Activated T-cell treated with anti-CD3 and anti-CD28 coated beads, Interleukin-2, amount 50 U/mL, for 1 hour (primary cell): ENCODE data around the gene DPEP1.
A peak's percentile ranks its signal among the peaks of the same experiment; 100 is the strongest.
"Not testable (repeated sequence)": the region's sequence is repeated elsewhere in the genome, so short reads cannot be mapped to it uniquely, and the experiment has no call there.

Experiments
- DNase-seq: peaks from one replicate; pipeline ENCODE4 v3.0.0-alpha.2; 2020

Gene DPEP1

DNA sequence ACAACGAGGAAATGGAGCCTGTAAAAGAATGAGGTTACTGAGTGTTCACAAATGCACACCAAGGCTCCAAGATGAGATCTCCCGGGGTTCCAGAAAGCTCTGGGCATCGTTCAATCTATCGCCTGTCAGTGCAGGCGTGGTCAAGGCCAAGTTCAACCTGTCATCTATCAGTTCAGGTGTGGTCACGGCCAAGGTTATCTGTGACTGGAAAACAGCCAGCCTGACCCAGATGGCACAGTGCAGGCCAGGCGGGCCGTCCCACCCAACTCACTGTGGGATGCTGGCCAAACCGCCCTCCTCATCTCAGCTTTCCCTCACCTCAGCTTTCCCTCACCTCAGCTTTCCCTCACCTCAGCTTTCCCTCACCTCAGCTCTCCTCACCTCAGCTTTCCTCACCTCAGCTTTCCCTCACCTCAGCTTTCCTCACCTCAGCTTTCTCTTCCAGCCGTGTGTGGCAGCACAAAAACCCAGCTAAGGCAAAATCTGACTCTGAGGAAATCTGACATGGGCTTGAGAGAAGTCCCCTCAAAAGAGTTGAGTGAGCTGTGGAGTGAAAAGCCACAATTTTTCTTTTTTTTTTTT, 41.7 kb downstream of the DPEP1 start:
- no peak for DNase-seq

DNA sequence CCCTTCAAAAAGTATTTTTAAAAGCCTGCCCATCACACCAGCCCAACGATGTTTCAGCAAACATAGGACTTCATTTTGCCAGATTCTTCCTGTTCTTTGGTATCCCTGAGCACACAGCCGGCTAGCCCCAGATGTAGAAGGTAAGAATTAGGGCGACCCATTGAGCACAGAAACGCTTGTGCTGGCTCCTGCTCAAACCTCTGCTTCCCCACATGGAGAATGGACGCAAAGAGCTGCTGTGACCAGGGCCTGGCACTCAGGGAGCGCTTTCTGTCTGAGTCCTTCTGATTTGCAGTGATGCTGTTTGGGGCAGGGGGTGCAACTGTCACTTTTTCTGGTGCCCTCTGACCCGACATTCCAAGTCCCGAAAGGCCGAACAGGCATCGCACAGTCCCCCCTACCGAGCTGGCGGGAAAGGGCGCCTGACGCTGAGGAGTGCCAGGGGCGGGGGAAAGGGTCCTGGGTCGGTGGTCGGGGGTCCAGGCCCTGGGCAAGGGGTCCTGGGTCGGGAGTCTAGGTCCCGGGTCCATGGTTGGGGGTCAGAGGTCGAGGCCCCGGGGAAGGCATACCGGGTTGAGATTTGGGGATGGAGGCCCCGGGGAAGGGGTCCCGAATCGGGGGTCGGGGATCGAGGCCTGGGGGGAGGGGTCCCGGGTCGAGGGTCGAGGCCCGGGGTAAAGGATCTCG, 43.1 kb downstream of the DPEP1 start:
- no peak for DNase-seq

DNA sequence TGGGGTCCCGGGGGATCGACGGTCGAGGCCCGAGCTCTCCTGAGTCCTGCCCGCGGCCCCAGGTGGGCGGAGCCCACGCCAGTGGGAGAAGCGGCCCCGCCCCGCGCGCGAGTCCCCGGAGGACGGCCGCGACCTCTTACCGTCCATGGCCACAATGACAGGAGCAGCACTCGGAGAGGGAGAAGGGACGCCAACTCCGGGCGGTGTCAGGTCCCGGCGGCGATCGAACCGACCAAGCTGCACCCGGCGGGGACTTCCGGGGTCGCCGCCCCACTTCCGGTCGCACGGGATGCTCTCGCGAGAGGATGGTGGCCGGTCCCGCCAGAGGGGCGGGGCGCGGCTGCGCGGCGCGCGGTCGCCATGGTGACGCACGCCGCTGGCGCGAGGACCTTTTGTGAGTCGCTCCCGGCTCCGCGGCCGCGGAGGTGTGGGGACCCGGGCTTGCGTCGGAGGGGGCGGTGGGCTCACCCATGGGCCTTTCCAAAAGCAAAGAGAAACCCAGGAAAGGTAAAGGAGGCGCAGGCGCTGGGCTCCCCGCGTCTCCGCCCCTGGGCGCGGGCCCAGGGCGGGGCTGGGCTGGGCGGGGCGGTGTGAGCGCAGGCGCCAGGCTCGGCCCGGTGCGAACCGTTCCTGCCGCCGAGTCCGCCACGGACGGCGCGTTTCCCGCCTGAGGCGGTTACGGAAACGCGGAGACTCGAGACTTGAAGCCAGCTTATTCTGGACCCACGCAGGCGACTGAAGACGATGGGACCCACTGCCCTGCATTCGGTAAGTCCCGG, 44.2 kb downstream of the DPEP1 start, which contains the start of the genes CHMP1A and SPATA33:
CHMP1A (minus strand) TSS at position 267 of the 779 bp plus-strand sequence; CDS start at position 147, 120 bp downstream.
SPATA33 (plus strand) TSS at position 395 of the 779 bp plus-strand sequence; CDS start at position 471, 76 bp downstream.
- DNase-seq, result peak; percentile 96

DNA sequence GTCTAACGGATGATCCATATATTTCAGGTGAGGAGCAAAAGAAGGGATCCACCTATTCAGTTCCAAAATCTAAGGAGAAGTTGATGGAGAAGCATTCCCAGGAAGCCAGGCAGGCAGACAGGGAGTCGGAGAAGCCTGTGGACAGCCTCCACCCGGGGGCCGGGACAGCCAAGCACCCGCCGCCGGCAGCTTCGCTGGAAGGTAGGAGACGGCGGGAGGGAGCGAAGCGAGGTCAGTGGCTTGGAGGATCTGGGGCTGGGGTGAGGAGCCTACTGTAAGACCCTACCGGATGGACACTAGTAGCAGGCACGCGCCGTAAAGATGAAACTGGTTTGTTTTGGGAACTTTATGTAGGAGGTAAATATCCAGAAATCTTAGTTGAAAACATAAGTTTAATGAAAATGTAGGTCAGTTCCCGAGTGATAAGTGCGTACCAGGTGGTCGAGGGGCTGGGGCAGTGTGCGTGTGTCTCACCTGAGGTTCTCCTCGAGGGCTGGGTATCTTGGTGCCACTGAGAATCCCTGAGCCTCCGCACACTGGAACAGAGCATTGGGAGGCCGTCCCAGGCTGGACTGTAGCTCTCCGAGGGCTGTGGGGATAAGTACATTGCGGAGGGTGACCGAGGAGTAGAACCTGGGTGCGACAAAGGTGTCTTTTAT, 44.9 kb downstream of the DPEP1 start:
- peak; percentile 13 for DNase-seq

DNA sequence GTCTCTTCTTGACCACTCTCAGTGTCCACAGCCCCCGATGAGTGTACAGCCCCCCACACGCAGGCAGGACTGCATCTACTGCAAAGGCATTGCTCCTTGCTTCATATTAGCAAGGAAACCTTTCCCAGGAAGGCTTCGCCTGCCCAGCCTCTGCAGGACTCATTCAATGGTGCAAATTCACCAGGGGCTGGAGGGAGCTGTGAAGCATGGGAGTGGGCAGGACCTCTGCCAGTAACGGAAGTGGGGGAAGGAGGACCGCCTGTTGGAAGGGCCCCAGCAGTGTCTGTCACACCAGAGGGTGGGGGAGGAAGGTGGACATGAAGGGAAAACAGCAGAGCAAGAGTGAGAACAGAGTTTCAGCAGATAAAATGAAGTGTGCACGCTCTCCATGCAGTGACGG, 46.7 kb downstream of the DPEP1 start:
- no peak for DNase-seq

DNA sequence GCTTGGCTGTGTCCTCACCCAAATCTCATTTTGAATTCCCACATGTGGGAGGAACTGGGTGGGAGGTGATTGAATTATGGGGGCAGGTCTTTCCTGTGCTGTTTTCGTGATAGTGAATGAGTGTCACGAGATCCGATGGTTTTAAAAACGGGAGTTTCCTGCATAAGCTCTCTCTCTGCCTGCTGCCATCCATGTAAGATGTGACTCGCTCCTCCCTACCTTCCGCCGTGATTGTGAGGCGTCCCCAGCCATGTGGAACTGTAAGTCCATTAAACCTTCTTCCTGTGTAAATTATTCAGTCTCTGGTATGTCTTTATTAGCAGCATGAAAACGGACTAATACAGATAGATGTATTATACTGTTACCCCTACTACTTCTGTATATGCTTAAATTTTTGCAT, 47.8 kb downstream of the DPEP1 start:
- no peak for DNase-seq

DNA sequence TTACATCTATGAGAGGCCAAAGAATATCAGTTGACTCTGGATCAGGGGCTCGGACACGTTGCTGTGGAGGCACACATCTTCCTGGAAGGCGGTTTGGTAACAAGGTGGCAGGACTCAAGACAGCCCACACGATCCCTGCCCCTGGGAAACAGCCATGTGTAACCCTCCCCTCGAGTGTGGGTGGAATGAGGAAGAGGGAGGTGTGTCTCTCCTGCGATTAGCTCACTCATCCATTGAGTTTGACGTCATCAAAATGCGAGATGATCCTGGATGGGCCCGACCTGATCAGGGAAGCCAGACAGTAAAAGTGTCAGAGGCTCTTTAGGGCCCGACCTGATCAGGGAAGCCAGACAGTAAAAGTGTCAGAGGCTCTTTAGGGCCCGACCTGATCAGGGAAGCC, 50.8 kb downstream of the DPEP1 start:
- not testable (repeated sequence) for DNase-seq

DNA sequence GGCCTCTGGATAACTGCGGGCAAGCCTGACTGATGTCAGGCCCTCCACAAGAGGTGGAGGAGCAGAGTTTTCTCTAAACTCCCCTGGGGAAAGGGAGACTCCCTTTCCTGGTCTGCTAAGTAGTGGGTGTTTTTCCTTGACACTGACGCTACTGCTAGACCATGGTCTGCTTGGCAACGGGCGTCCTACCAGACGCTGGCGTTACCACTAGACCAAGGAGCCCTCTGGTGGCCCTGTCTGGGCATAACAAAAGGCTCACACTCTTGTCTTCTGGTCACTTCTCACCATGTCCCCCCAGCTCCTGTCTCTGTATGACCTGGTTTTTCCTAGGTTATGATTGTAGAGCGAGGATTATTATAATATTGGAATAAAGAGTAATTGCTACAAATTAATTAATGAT, 53.6 kb downstream of the DPEP1 start:
- DNase-seq, result not testable (repeated sequence)

DNA sequence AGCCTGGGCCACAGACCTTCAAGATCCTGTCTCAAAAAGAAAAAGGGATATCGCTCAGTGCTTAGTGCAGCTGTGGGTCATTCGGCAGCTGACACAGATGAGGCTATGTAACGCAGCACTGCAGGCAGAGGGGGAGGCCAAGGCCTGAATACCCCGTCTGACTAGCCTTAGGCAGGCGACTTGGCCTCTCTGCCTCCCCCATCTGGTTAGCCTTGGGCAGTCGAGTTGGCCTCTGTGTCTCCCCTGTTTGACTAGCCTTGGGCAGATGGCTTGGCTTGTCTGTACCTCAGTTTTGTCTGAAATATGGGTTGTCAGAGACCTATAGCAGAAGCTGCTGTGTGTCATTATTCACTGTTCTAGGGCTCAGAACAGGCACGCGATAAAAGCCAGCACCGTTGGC, 54.2 kb downstream of the DPEP1 start:
- DNase-seq, result no peak

DNA sequence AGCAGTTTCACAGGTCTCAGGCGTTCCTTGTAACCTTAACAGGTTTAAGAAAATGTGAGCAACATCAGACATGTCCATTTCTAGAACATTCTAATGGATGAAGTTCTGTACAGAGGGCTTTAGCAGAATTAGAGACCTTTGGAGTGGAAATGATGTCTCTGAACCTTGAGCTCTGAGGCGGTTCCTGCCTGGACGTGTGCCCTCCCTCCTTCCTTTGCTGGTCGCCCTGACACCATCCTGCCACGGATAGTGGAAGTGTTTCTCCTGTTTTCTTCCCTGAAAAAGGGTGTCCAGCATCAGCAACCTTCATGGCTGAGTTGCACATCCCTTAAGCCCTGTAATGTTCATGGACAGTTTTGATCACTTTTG, 55.3 kb downstream of the DPEP1 start:
- DNase-seq, result no peak

DNA sequence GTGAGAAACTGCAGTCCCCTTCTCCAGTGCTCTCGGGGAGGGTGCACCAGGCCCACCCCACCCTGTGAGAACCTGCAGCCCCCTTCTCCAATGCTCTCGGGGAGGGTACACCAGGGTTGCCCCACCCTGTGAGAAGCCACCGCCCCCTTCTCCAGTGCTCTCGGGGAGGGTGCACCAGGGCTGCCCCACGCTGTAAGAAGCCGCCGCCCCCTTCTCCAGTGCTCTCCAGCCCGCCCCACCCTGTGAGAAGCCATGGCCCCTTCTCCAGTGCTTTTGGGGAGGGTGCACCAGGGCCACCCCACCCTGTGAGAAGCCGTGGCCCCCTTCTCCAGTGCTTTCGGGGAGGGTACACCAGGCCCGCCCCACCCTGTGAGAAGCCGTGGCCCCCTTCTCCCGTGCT, 56.3 kb downstream of the DPEP1 start:
- no peak for DNase-seq

DNA sequence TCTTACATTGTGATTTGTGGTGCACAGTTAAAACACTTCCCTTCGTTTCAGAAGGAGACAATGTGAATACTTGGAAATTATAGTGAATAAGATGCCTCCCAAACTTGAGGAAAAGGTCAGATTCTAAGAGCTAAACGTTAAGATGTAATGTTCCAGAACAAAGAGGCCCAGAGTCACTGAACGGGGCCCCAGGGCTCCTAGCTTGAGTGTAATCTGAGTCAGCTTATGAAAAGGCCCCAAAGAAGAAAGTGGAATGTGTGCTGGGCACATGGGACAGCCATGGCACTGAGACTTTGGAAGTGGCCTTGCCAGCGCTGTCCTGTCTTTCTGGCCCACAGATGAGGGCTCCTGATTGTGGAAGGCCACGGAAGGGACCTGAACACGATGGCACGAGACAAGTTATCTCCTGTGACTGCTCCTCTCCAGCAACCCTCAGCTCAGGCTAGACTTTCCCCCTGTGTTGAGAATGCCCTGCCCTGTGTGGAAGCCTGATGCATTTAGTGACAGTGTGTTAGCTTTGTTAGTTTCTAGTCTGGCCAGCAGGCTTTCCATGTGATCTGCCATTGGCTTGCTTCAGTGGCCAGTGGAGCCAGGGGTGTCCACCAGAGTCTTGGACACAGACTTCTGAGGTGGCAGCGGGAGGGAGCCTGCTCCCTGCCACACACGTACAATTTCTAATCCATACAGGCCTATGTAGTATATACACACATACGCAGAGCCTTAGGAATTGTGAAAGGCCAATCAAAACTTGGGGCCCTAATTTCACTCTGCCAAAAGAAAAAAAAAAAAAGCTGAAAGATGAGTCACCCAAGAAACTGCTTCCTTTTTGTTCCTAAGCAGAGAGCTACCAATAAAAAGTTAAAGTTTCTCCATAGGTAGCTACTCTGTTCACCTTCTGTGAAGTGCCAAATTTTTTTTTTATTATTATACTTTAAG, 57.3 kb downstream of the DPEP1 start:
- no peak for DNase-seq

DNA sequence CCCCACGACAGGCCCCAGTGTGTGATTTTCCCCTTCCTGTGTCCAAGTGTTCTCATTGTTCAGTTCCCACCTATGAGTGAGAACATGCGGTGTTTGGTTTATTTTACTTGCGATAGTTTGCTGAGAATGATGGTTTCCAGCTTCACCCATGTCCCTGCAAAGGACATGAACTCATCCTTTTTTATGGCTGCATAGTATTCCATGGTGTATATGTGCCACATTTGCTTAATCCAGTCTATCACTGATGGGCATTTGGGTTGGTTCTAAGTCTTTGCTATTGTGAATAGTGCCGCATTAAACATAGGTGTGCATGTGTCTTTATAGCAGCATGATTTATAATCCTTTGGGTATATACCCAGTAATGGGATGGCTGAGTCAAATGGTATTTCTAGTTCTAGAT, 58.1 kb downstream of the DPEP1 start:
- not testable (repeated sequence) for DNase-seq

DNA sequence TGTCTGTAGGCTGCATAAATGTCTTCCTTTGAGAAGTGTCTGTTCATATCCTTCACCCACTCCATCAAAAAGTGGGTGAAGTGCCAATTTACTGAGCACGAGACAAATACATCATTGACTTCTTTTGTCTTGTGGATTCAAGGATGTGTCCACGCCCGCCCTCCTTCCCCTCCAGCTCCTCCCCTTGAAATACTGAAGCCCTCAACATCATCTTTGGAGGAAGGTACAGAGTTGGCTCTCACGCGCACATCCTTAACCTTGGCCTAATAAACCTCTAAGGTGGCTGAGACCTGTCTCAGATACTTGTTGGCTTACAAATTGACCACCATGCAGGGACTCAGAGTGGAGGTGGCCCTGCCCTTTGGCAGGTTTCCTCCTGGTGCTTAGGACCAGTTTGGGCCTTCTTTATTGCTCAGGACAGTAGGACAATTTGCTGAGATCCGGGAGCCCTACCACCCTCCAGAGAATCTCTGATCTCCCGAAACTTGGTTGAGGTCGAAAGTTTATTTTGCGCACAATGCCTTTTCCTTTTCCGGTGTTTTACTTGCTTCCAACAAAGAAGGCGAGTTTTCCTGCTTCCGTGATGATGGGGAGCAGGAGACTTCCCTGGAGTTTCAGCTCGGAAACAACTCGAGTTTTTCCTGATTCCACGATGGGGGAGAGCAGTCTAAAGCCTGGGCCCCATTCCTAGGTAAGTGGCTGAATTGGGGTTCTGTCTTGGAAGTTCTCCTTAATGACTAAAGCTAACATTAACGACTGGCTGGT, 58.9 kb downstream of the DPEP1 start:
- DNase-seq, result no peak

DNA sequence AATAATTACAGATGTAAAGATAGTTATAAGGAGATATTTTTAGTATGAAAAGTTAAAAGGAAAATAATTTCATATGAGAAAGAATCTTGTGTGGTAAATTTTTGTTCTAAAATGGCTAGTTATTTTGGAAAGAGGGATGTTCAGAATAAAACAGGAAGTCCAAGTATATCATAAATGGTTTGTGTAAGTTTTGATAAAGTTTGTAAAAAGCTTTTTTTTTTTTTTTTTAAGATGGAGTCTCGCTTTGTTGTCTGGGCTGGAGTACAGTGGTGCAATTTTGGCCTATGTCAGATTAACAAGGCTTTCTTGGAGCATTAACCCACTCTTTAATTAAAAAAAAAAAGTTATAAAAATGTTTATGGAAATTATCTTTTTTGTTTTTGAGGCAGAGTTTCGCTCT, 64.8 kb downstream of the DPEP1 start:
- no peak for DNase-seq

DNA sequence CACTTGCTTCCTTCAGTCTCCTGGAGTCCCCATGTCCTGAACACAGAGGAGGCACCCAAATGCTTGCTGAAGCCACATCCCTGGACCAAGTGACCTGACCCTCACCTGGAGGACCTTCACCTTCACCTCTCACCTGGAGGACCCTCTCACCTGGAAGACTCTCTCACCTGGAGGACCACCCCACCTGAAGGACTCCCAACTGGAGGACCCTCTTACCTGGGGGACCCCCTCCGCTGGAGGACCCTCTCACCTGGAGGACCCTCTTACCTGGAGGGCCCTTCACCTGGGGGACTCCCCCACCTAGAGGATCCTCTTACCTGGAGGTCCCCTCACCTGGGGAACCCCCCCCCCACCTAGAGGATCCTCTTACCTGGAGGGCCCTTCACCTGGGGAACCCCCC, 72.5 kb downstream of the DPEP1 start:
- no peak for DNase-seq

DNA sequence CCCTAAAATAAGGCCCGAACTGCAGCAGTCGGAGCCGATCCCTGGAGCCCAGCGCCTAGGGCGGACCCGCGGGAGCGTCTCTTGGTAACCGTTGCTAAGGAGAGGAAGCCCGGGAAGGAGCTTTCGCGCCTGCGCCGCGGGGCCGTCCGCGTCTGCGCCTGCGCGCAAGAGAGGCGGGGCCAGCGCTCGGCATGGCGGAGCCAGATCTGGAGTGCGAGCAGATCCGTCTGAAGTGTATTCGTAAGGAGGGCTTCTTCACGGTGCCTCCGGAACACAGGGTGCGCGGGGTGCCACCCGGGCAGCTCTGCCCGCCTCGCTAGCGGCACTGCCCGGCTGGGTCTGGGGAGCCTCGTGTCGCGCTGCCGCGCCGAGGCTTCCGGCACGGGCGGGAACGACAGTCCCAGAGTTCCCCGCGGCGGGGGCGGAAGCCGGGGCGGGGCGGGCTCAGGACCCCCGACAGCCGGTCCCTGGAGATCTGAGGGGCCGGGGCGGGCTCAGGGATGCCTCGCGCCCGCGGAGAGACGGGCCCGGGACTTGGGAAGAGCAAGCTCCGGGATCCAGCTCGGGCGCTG, 73.2 kb downstream of the DPEP1 start, which contains the start of gene CDK10:
CDK10 (plus strand) TSS at position 170 of the 572 bp plus-strand sequence; CDS start at position 192, 22 bp downstream.
- DNase-seq, result peak; percentile 96

DNA sequence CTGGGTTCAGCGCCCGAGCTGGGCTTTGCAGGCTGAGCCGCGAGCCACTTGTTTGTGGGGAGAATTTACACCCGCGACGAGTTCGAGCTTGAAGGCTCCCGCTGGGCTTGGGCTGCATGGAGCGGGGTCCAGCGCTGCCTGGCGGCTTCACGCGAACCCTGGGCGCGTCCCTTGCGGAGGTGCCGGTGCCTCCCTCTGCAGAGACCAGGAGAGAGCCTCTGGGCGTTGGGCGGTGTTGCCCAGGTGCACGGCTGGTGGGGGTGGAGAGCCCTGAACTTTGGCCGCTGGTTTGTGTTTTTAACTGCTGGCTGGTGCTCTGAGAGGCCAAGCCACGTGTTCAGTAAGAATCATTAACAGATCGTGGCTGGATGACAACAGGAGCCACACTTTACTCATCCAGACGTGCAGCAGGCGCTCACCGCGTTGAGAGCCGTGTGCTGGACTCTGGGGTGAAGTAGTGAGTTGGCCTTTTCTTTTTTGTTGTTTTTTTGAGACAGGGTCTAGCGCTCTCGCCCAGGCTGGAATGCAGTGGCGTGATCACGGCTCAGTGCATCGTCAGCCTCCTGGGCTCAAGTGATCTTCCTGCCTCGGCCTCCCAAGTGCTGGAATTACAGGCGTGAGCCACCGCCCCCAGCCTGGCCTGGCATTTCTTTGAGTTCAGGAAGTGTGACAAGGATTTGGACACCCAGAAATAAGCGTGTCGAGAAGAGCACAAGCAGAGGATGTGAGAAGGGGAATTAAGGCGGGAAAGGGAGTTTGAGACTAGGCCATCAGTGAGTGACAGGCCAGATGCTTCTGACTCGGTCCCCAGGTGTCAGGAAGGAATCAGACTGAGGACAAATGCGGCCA, 73.9 kb downstream of the DPEP1 start:
- DNase-seq, result no peak
